KOPT-K1 (cell line): ENCODE results near the gene TCEA3.

ENCODE experiments used
- H3K27ac ChIP-seq: fragments of 200-600 bp; sonication (generic); 2 replicates; pipeline ENCODE4 v1.5.1; 2016; ENCODE audit warnings: antibody characterized with exemption, mild to moderate bottlenecking, low read depth, low read length; ENCODE audit not compliant: poor library complexity, severe bottlenecking
- H3K36me3 ChIP-seq: fragments of 200-600 bp; sonication (generic); 2 replicates; pipeline ENCODE4 v1.5.1; 2017; ENCODE audit warnings: antibody characterized with exemption, mild to moderate bottlenecking, low read length, moderate library complexity; ENCODE audit not compliant: insufficient read depth
- H3K9me3 ChIP-seq: fragments of 200-600 bp; sonication (generic); 2 replicates; pipeline ENCODE4 v1.5.1; 2017; ENCODE audit warnings: antibody characterized with exemption, low read length, mild to moderate bottlenecking; ENCODE audit not compliant: insufficient read depth, poor library complexity, severe bottlenecking

The TCEA3 gene

DNA sequence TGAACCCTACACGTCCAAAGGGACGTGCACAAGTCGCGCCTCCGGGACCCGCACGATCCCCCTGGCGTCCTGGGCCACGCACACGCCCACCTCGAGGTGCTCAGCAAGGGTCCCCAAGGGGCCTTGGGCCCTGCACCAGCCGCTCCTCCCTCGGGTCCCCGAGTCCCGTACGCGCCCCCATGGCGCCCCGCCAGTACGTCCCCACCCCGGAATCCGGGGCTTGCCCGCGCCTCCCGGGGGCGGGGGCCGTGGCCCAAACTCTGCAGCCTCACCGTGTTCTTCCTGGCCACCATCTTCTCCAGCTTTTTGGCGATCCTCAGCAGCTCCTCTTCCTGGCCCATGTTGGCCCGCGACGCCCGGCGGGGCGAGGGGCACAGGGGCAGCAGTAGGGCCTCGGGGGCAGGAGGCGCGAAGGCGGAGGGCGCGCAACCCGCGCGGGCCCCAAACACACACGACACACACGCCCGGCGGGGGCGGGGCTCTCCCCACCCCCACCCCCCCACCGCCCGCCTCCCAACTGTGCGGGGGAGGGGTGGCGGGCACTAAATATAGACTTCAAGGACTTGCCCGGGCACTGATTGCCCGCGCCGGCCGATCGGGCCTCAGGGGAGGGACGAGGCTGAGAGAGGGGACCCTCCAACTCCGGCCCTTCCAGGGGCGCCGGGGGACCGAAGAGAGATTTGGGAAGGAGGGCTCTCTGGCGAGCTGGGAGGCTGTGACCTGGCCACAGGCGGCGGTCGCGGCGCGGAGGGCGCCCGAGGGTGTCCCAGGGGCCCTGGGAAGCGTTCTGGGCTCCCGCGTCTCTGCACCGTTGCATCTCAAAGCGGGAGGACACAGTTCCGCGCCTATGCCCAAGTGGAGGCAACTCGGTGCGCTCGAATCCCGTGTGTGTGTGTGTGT, at the start of gene TCEA3:
Gene TCEA3 (minus strand): TSS at position 456 of the 900 bp plus-strand sequence. CDS start 115 bp downstream, at position 341.
- H3K9me3 ChIP-seq = no peaks in the 10 kb centered on the region
- H3K27ac ChIP-seq = no peak within 1 kb of the TSS
- no peaks in the 10 kb centered on the region for H3K36me3 ChIP-seq

DNA sequence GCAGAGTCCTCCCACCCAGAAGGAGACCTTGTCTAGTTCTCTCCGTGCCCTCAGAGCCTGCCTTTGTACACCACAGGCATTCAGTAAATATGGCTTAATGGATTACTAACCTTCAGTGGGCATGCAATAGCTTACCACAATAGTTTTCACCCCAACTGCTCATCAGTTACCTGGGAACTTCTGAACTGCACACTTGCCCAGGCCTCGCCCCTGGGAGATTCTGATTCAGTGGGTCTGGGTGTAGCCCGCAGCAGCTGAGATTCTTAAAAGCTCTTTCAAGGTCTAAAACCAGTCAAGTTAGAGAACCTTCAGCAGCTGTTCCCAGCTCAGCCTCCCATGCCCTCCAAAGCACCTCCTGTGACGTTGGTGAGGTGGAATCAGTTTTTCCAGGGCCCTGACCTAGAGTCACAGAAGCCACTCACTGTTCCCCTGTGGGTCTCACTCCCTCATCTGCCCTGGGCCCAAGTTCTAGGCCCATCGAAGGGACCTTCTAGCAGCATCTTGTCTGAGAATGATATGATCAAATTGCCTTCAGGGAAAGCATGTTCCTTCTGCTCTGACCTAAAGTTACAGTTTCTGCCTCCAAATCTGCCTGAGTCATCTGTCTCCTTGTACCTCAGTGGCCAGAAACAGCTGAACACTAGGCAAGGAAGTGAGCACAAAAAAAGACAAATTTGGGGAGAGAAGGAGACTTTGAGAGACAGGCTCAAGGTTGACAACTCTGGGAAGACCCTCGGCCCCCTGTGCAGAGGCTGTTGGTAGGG, 48.7 kb upstream of the TCEA3 start:
- H3K27ac ChIP-seq = no peak overlapping the region
- no peaks in the 10 kb centered on the region for H3K36me3 ChIP-seq
- no peaks in the 10 kb centered on the region for H3K9me3 ChIP-seq

DNA sequence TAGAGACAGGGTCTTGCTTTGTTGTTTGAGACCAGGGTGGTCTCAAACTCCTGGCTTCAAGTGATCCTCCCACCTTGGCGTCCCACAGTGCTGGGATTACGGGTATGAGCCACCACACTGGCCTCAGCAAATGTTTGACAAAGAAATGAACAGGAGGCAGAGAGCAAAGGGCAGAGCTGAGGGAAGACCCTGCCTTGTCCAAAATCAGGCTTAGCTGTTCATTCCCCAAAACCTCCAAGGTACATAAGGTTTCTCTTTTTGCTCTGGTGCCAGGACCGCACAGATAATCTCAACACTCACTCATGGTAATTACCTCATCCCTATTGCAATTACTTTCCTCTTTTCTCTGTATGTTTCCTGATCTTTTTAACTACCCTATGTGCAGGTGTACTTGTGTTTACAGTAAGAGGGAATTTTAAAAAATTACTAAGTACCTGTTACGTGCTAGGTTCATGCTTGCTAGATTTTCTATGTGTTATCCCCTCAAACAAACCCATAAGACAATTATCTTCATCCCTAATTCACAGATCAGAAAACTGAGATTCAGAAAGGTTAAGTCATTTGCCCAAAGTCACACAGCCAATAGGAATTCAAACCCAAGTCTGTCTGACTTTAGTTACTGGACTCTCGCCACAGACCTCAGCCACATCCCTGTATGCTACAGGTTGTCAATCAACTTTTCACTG, 47.9 kb upstream of the TCEA3 start:
- Histone ChIP-seq H3K27ac (no peak overlapping the region), H3K36me3 (no peaks in the 10 kb centered on the region), H3K9me3 (no peaks in the 10 kb centered on the region)

DNA sequence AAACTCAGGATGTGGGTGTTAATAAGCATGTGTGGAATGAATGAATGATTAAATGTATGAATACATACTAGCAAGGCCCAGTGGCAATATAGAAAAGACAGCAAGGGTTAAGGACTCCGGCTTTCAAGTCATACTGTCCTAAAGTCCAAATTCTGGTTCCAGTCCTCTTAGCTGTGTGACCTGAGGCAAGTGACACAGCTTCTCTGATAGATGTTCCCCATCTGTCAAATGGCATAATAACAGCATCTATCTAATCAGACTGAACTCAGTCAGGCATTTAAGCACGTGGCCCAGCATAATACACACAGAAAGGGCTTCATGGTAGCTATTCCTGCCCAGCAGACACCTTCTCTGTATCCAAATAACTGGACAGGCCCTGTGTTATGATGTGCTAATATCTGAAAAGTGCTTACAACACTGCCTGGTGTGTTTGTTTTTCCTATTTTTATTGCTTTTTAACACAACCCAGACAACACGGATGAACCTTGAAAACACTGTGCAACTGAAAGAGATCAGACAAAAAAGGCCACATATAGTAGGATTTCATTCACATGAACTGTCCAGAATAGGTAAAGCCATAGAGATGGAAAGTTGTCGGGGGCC, 47.0 kb upstream of the TCEA3 start:
- no peaks in the 10 kb centered on the region for H3K36me3 ChIP-seq
- no peak overlapping the region for H3K27ac ChIP-seq
- no peaks in the 10 kb centered on the region for H3K9me3 ChIP-seq

DNA sequence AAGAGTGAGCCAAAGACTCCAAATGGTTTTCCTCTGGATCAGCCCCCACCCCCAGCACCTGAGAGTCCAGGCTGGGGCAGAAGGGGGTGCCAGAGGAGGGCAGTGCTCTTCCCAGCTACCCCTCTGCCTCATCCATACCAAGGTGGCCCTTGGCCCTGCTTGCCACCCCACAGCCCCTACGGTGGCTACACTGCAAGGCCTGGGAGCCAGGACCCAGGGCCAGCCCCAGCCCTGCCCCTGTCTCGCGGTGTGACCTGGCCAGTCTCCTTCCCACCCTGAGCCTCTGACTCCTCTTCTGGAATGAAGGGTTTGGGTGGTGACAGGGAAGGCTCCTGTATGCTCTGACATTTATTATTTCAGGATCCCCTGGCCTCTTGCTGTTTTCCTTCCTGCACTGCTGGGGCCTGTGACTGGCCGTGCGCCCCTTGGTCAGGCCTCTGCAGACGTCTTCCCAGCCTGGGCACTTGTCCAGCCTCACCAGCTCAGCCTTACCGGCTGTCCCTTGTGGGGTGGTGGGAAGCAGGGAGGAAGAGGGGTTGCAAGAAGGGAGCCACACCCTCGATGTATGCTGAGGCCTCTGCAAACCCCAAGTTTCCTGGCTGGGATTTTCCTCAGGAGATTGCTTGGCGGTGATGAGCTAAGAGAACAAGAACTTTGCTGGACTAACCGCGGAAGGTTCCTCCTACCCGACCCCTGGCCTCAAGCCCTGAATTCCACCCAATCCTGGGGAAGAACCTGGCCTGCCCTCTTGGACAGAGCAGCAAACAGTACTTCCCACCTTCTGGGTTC, 45.9 kb upstream of the TCEA3 start:
- Histone ChIP-seq H3K27ac (no peak overlapping the region), H3K36me3 (no peaks in the 10 kb centered on the region), H3K9me3 (no peaks in the 10 kb centered on the region)

DNA sequence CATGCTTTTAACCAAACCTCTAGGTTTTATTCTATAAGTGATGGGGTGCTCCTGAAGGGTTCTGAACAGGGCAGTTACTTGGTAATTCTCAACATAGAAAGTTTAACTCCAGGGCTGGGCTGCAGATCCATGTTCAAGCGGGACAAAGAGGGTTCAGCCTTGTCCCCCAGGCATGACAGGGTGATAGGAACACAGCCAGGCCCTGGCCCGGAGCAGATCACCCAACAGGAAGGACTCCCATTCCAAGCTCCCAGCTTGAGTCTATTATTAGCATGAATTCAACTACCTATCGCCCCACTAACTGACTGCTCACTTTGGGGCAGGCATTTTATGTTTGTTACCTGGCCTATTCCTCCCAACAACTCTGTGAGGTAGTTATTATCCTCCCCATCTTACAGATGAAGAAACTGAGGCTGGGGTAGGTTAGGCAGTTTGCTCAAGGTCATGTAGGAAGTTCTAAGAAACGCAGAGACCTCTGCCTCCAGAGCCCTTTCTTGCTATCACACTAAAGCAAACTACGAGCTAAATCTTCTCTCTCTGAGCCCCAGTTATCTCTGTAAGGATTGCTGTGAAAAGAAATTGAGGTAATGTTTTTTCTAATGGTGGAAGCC, 44.9 kb upstream of the TCEA3 start:
- Histone ChIP-seq H3K36me3 (no peaks in the 10 kb centered on the region), H3K27ac (no peak overlapping the region), H3K9me3 (no peaks in the 10 kb centered on the region)

DNA sequence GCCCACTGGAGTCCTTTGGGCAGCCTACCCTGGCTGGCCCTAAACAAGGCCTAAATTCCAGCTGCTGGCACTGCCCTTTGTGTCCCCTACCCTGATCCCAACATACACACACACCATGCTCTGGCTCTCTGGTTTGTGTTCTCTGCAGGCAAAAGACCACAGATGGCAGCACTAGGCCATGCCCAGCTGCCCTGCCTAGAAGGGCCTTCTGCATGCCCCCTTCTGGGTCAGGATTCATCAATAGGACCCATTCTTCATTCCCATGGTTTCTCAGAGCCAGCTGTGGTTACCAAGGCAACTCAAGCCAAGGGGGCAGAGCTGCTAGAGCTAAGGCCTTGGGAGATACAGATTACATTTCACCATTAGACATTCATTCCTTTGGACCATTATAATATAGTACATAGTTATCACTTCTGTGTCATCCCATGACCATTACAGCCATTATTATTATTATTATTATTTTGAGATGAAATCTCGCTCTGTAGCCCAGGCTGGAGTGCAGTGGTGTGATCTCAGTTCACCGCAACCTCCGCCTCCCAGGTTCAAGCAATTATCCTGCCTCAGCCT, 42.0 kb upstream of the TCEA3 start:
- Histone ChIP-seq H3K9me3 (no peaks in the 10 kb centered on the region), H3K36me3 (no peaks in the 10 kb centered on the region), H3K27ac (no peak overlapping the region)

DNA sequence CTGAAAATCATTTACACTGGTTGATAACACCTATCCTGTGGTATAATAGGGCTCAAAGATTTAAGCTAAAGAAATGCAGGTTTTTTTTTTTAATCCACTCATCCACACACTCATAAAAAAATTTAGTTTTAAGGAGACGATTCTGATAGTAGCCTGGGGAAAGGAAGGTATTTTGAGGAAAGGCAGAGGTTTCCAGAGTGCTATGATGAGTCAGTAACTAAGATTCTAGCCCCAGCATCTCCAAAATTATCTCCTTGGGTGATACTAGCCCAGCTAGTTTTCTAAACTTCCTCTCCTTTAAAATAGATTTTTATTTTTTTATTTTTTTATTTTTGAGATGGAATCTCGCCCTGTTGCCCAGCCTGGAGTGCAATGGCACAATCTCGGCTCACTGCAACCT, 38.7 kb upstream of the TCEA3 start:
- Histone ChIP-seq H3K27ac (no peak overlapping the region), H3K9me3 (no peaks in the 10 kb centered on the region), H3K36me3 (no peaks in the 10 kb centered on the region)

DNA sequence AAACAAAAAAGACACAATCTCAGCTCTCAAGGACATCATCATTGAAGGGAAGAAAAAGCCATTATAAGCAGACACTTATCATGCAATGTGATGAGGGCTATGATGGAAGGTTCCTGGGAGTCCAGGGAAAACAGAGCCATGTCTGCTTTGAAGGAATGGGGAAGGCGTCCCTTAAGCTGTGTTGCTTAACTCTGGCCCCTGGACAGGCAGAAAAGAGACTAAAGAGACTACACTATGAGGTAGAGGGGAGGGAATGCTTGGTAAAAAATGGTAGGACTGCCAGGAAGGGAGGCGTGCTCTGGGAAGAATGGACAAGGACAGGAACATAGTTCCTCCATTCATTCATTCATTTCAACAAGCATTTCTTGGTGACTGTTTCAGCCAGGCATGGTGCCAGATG, 38.2 kb upstream of the TCEA3 start:
- Histone ChIP-seq H3K36me3 (no peaks in the 10 kb centered on the region), H3K27ac (no peak overlapping the region), H3K9me3 (no peaks in the 10 kb centered on the region)

DNA sequence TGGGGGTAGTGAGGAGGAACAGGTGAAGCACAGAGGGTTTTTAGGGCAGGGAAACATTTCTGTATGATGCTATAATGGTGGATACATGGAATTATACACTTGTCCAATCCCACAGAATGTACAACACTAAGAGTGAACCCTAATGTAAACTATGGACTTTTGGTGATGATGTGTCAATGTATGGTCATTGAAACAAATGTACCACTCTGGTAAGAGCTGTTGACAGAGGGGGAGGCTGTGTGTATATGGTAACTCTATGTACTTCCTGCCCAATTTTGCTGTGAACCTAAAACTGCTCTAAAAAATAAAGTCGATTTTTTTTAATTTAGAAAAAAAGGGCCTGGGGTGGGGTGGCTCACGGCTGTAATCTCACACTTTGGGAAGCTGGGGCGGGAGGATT, 36.5 kb upstream of the TCEA3 start:
- Histone ChIP-seq H3K9me3 (no peaks in the 10 kb centered on the region), H3K36me3 (no peaks in the 10 kb centered on the region), H3K27ac (no peak overlapping the region)

DNA sequence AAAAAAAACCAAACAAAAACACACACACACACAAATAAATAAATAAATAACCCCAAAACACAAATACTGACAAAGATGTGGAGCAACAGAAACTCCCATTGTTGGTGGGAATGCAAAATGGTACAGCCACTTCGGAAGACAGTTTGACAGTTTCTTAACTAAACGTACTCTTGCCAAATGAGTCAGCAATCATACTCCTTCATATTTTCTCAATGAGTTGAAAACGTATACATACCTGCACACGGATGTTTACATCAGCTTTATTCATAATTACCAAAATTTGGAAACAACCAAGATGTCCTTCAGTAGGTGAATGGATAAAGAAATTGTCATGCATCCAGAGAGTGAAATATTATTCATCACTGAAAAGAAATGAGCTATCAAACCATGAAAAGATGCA, 36.0 kb upstream of the TCEA3 start:
- H3K36me3 ChIP-seq = no peaks in the 10 kb centered on the region
- H3K27ac ChIP-seq = no peak overlapping the region
- H3K9me3 ChIP-seq = no peaks in the 10 kb centered on the region

DNA sequence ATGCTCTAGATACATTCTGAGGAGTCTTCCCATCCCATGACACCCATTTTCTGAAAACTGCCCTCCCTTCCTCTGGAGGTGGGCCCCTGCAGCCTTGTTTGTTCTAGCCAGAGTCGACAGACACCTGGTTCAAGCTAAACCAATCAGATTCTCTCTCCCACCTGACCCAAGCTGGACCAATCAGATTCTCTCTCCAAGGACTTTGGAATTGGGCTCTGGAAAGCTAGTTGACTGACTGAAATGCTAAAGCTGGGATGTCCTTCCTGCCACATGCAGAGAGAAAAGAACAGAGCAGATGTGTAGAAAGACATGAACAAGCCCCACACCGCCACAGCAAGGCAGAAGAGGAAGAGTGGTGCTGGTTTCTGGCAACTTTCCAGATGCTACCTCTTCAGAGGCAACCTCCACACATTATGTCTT, 34.8 kb upstream of the TCEA3 start:
- H3K36me3 ChIP-seq = no peaks in the 10 kb centered on the region
- H3K9me3 ChIP-seq = no peaks in the 10 kb centered on the region
- no peak overlapping the region for H3K27ac ChIP-seq

DNA sequence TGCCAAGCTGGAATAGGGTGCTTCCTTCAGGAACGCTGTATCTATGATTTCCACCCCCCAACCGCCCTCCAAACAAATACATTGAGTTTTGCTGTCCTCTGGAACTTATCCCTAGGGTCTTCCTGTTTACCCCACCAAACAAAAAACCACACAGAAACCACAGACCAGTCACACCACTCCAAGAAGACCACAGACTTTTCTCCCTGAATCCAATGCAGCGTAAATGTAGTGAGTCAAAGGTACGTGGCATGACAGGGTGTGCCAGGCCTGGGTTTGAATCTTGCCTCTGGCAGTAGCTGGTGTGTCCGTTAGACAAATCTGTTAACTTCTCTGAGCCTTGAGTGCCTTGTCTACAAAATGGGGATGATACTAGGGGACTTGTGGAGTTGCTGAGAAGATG, 31.7 kb upstream of the TCEA3 start:
- Histone ChIP-seq H3K9me3 (no peaks in the 10 kb centered on the region), H3K27ac (no peak overlapping the region), H3K36me3 (no peaks in the 10 kb centered on the region)
